NCI-H1417 treated with DMSO at 0.1 percent for 48 hours (cell line): ENCODE measurements around the gene TAF7L.
"Not testable (repeated sequence)": the region's sequence is repeated elsewhere in the genome, so short reads cannot be mapped to it uniquely, and the experiment has no call there.

ENCODE experiments used
- DNase-seq: peaks from one replicate; lab custom pipeline; 2025; lab: John Stamatoyannopoulos, UW

Gene TAF7L, protein sequence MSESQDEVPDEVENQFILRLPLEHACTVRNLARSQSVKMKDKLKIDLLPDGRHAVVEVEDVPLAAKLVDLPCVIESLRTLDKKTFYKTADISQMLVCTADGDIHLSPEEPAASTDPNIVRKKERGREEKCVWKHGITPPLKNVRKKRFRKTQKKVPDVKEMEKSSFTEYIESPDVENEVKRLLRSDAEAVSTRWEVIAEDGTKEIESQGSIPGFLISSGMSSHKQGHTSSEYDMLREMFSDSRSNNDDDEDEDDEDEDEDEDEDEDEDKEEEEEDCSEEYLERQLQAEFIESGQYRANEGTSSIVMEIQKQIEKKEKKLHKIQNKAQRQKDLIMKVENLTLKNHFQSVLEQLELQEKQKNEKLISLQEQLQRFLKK

GRCh38 chrX:101290957-101291603 lies at the start of gene TAF7L:
Gene TAF7L (minus strand): TSS chrX:101291334. CDS start chrX:101287543, 3,791 bp downstream.
- no peak for DNase-seq

GRCh38 chrX:101337776-101338271 lies 46.7 kb upstream of the TAF7L start:
- no peak for DNase-seq

DNA sequence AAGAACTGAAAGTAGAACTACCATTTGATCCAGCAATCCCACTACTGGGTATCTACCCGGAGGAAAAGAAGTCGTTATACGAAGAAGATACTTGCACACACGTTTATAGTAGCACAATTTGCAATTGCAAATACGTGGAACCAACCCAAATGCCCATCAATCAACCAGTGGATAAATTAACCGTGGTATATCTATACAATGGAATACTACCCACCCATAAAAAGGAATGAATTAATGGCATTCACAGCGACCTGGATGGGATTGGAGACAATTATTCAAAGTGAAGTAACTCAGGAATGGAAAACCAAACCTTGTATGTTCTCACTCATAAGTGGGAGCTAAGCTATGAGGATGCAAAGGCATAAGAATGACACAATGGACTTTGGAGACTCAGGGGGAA lies 43.2 kb upstream of the TAF7L start:
- DNase-seq, result not testable (repeated sequence)

DNA sequence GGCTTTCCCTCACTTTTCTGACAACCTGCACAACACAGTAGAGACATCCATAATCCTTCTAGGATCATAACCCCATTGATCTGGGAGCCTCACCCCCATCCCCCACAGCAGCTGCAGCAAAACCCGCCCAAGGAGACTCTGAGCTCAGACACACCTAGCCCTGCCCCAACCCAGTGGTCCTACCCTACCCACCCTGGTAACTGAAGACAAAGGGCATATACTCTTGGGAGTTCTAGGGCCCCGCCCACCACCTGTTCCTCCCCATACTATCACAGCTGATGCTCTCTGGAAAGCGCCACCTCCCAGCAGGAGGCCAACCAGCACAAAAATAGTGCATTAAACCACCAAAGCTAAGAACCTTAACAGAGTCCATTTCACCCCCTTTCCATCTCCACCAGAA lies 35.5 kb upstream of the TAF7L start:
- not testable (repeated sequence) for DNase-seq

GRCh38 chrX:101303790-101304189 lies 12.7 kb upstream of the TAF7L start:
- DNase-seq, result no peak

GRCh38 chrX:101295603-101296002 lies 4.5 kb upstream of the TAF7L start:
- DNase-seq, result not testable (repeated sequence)

- no peak for DNase-seq
Observed at GRCh38 chrX:101287402-101287801, 3.7 kb downstream of the TAF7L start.

GRCh38 chrX:101276238-101276637 lies 14.9 kb downstream of the TAF7L start:
- no peak for DNase-seq

GRCh38 chrX:101274198-101274597 lies 16.9 kb downstream of the TAF7L start:
- no peak for DNase-seq

DNA sequence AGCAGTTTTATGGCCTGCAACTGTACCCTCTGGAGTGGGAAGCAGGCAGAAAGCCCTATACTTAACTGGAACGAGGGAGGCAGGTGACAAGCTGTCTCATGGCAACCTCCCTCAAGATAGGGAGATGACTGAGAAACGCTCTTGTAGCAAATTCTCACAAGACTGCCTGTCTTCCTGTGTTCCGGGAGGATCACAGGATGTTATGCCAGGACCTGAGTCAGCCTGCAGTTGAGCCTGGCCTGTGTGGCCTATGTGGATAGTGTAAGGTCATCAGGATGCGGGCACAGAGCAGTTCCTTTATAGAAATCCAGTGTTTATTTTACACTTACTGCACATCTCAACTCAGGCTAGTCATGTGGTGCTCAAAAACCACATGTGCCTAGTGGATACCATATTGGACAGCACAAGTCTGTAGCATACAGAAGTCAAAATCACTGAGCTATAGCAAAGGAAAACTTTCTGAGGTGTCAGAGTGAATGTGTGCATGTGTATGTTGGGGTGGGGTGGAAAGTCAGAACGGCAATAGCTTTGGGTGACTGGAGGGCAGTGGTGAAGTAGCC lies 25.2 kb downstream of the TAF7L start:
- no peak for DNase-seq

GRCh38 chrX:101263766-101264165 lies 27.4 kb downstream of the TAF7L start:
- no peak for DNase-seq

DNA sequence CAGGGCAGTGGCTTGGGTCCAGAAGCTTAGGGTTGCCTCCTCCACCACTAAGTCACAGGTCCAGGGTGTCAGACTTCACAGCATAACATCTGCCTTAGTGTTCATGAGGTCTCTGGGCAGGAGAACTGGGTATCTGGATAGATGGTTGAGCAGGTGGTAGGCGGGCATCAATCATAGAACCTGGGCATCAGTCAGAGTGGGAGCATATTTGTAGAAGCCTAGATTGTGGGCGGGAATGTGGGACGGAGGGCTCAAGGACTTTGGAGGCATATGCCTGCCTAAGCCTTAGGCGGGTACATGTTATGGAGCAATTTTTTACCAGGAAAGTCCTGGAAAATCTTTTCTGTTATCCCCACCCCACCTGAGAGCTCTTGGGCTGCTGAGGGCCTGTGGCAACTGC lies 28.5 kb downstream of the TAF7L start:
- no peak for DNase-seq

DNA sequence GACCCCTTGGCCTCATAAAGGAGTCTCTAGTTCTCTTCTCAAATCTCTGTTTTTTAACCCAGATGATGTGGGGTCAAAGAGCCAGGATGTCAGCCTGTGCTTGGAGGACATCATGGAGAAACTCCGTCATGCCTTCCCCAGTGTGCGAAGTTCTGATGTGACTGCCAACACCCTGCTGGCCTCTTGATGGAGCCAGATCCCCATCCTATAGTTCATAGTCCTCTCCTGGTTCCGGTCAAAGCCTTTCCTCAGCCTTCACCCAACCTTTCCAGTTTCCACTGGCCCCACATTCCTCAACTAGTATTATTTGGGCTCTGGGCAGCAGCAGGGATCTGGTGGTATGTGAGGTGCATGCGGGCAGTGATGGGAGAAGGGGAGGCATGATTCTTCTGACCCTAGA lies 30.7 kb downstream of the TAF7L start:
- DNase-seq, result no peak

- DNase-seq, result no peak
Observed at GRCh38 chrX:101258259-101258581, 32.9 kb downstream of the TAF7L start.

DNA sequence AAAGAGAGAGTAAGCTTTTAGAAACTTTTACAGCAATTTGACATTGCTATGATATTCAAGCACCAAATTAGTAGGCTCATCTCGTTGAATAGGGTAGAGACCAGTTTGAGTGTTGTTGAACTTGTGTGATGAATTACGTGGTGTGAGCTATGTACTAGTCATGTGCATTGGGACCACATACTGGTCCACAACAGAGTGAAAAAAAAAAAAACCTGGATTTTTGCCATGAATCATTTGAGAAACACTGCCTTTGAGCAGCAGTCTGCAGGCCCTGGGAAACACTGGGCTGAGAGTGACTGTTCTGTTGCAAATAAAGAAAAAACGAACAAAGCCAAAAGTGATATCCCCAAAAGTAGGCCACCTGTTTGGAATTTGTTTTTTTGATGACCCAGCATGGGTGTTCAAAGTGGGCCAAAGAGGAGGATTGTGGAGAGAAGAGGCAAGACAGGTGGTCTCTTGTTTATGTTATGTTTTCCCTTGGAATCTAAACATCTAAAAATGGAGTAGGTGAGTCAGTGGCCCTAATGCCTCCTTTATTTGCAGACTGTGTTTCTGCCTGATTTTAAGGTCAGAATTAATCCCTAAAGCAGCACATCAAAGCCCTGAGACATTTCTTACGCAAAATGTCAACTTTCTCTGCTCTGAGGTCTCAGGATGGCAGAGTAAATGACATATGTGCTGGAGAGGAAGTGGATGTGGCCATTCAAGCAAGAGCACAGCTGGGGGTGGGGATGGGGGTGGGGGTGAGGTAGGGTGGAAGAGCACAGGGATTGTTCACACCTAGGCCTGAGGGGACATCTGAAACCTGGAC lies 33.5 kb downstream of the TAF7L start:
- DNase-seq, result no peak

GRCh38 chrX:101252634-101253033 lies 38.5 kb downstream of the TAF7L start:
- no peak for DNase-seq

GRCh38 chrX:101241531-101241930 lies 49.6 kb downstream of the TAF7L start:
- DNase-seq, result no peak

DNA sequence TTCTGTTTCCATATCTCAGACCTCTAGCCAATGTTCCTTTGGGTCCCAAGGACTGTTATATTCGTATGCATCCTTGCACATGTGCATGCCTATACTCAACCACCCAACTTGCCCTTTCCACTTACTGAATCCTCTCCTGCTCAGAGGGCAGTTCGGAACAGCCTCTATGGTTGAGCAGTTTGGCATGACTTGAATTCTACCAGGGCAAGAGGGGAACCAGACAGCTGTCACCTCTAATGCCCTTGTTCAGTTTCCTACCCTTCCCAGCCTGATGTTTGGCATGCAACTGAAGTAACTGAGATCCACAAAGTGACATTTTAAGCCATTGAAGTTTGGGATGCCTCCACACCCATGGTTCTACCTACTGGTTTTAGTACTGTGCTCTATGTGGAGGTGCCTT lies 54.1 kb downstream of the TAF7L start:
- DNase-seq, result no peak

GRCh38 chrX:101232316-101232715 lies 58.8 kb downstream of the TAF7L start:
- no peak for DNase-seq

GRCh38 chrX:101231080-101231479 lies 60.1 kb downstream of the TAF7L start:
- DNase-seq, result no peak

DNA sequence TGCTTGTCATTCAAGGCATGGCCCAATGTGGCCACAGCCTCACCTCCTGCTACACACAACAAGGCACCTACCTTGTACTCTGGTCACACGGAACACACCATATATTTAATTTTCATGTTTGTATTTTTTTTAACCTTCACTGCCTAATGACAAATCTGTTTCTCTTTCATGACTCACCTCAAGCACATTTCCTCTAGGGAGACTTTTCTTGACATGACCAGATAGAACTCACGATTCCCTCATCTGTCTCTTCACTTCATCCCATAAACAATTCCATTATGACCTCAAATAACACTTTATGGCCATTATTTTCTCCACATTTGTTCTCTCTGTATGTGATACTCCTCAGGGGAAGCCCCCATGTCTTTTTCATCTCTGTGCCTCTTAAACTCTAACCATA lies 60.5 kb downstream of the TAF7L start:
- DNase-seq, result no peak

- no peak for DNase-seq
Observed at GRCh38 chrX:101229170-101229569, 62.0 kb downstream of the TAF7L start.
